ACC112 (cell line): Measurements from ENCODE around the gene YEATS4.

Experiments
- H2AFZ ChIP-seq: fragments of 200-600 bp; sonication (generic); one replicate; pipeline ENCODE4 v1.6.0; 2017; ENCODE audit warnings: antibody characterized with exemption, low read length; ENCODE audit not compliant: unreplicated experiment
- H3K27ac ChIP-seq: fragments of 200-600 bp; sonication (generic); 2 replicates; pipeline ENCODE4 v1.5.1; 2014; ENCODE audit warnings: low read depth, mild to moderate bottlenecking, antibody characterized with exemption, low read length, moderate library complexity
- H3K27me3 ChIP-seq: fragments of 200-600 bp; sonication (generic); 2 replicates; pipeline ENCODE4 v1.6.1; 2014; ENCODE audit warnings: mild to moderate bottlenecking, antibody characterized with exemption, low read length, moderate library complexity, mixed read lengths; ENCODE audit not compliant: insufficient read depth
- H3K36me3 ChIP-seq: fragments of 200-600 bp; sonication (generic); 2 replicates; pipeline ENCODE4 v1.6.1; 2016; ENCODE audit warnings: mild to moderate bottlenecking, antibody characterized with exemption, low read length, moderate library complexity, mixed read lengths; ENCODE audit not compliant: insufficient read depth
- H3K4me1 ChIP-seq: fragments of 200-600 bp; sonication (generic); one replicate; pipeline ENCODE4 v1.6.1; 2016; ENCODE audit warnings: low read length, mixed read lengths; ENCODE audit not compliant: insufficient read depth, unreplicated experiment, control insufficient read depth
- H3K4me3 ChIP-seq: fragments of 200-600 bp; sonication (generic); 2 replicates; pipeline ENCODE4 v1.5.1; 2014; ENCODE audit warnings: mild to moderate bottlenecking, low read depth, low read length
- H3K79me2 ChIP-seq: fragments of 200-600 bp; sonication (generic); one replicate; pipeline ENCODE4 v1.6.0; 2016; ENCODE audit warnings: low read length; ENCODE audit not compliant: control insufficient read depth, unreplicated experiment, insufficient read depth

YEATS4 gene

DNA sequence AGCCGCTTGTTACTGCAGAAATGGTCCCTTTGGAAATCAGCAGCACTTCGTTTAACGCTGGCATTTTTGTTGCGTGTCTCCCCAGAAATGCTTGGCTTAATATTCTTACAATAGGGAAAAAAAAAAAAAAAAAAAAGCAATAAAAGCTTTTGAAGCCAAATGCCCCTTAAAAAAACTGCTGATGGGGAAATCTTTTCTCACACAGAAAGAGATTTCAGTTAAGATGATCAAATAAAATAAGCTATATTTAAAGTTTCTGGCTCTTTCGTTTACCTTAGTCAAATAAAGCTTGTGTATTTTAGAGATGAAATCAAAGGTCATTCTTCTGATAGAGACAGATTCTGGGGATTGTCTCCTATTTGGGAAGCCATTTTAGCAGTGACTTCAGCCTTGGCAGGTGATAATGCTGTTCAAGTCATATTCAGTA is 58.2 kb downstream of the YEATS4 start:
- H3K4me3 ChIP-seq: no peak overlapping the region
- no peaks in the 10 kb centered on the region for H3K79me2 ChIP-seq
- no peak overlapping the region for H2AFZ ChIP-seq
- H3K36me3 ChIP-seq: no peaks in the 10 kb centered on the region
- H3K27ac ChIP-seq: no peak overlapping the region
- no peaks in the 10 kb centered on the region for H3K27me3 ChIP-seq
- H3K4me1 ChIP-seq: peaks cover 7% of the 10 kb centered on the region

DNA sequence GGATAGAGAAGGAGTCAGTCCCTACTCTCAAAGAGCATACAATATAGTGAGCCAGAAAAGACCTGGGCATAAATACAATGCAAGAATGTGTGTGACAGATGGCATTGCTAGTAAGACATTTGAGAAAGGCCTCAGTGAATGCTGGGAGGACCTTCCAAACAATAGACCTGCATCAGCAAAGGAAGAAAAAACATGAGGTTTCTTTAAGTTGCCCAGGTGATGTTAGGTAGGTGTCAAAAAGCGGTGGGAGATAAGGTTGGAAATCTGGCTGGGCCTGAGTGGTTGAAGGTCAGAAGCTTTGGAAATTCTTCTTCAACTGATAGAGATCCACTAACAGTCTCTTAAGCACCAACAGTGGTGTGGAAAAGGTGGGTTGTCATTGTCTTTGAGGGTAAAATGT is 60.2 kb downstream of the YEATS4 start:
- no peak overlapping the region for H3K4me3 ChIP-seq
- no peak overlapping the region for H3K27ac ChIP-seq
- H3K36me3 ChIP-seq: no peaks in the 10 kb centered on the region
- H3K27me3 ChIP-seq: no peaks in the 10 kb centered on the region
- peaks cover 7% of the 10 kb centered on the region for H3K4me1 ChIP-seq
- H3K79me2 ChIP-seq: no peaks in the 10 kb centered on the region
- H2AFZ ChIP-seq: no peak overlapping the region

DNA sequence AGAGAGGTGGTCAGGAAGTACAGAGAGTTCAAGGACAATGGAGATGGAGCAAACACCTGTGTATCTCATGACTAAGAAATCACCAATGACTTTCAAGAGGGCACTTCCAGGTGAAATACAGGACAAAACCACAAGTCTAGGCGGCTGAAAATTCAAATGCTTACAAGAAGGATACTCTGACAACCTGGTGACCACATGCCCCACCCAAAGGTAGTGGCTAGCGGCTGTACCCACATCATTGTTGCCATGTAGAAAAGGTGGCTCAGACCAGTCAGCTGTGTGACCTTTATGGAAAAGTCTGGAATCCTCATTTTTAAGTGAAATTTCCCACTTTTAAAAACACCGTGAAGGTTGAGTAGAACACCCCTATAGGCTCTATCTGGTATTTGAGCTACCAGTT is 62.0 kb downstream of the YEATS4 start:
- Histone ChIP-seq H3K27ac (no peak overlapping the region), H3K36me3 (no peaks in the 10 kb centered on the region), H3K4me1 (no peaks in the 10 kb centered on the region), H3K79me2 (no peaks in the 10 kb centered on the region), H2AFZ (no peak overlapping the region), H3K4me3 (no peak overlapping the region), H3K27me3 (no peaks in the 10 kb centered on the region)

DNA sequence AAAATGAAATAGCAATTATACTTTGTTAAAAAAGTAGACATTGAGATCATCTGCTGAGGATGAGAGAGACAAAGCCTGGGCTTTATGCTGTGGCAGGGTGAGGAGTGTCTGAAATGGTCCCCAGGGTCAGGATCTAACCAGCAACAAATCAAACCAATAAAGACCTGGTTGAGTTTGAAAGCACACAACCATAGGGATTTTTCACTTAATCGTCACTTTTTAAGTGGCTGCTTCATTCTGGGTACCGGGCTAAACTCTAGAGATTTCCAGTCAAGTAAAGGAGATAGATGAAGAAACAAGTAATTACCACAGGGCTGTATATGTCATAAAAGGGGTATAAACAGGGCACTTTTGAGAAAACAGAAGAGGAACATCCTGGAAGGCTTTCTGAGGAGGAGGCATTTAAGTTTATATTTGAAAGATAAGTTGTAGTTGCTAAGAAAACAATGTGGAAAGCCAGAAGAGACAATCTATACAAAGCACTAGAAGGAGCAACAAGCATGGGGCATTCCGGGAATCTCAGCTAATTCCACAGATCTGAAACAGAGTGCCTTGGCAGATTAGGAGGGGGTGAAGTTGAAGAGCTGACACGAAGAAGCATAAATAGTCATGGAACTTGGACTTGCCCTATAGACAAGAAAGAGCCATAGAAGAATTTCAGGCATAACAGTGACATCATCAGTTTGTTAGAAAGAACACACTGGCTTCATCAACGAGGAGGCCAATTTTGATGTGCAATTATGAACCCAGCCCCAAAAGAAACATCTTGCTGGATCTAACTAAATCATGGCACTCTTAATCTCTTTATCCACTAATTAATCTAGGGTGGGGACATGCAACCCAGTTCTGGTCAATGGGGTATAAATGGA is 63.7 kb downstream of the YEATS4 start:
- Histone ChIP-seq H3K27ac (no peak overlapping the region), H2AFZ (no peak overlapping the region), H3K36me3 (no peaks in the 10 kb centered on the region), H3K4me1 (no peaks in the 10 kb centered on the region), H3K4me3 (no peak overlapping the region), H3K27me3 (no peaks in the 10 kb centered on the region), H3K79me2 (no peaks in the 10 kb centered on the region)

DNA sequence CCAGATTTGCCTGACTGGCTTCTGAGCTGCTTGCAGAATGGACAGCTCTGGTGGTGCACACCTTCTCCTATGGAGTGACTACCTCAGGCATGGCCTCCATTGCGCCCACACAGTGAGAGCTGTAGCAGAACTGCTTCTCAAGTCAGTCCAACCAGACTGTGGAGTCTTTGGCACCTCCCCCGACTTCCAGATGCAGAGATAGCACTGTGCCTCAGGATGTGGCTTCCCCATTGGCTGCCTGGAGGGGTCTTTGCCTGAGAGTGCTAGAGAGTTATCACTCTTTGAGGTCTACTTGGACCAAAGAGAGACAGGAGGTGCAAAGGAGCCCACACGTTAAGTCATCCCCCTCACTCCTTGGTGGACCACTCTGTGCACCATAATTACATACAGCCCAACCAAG is 65.9 kb downstream of the YEATS4 start:
- H3K4me1 ChIP-seq: no peaks in the 10 kb centered on the region
- H3K27me3 ChIP-seq: no peaks in the 10 kb centered on the region
- no peak overlapping the region for H3K27ac ChIP-seq
- H3K36me3 ChIP-seq: no peaks in the 10 kb centered on the region
- H3K4me3 ChIP-seq: no peak overlapping the region
- H2AFZ ChIP-seq: no peak overlapping the region
- no peaks in the 10 kb centered on the region for H3K79me2 ChIP-seq

DNA sequence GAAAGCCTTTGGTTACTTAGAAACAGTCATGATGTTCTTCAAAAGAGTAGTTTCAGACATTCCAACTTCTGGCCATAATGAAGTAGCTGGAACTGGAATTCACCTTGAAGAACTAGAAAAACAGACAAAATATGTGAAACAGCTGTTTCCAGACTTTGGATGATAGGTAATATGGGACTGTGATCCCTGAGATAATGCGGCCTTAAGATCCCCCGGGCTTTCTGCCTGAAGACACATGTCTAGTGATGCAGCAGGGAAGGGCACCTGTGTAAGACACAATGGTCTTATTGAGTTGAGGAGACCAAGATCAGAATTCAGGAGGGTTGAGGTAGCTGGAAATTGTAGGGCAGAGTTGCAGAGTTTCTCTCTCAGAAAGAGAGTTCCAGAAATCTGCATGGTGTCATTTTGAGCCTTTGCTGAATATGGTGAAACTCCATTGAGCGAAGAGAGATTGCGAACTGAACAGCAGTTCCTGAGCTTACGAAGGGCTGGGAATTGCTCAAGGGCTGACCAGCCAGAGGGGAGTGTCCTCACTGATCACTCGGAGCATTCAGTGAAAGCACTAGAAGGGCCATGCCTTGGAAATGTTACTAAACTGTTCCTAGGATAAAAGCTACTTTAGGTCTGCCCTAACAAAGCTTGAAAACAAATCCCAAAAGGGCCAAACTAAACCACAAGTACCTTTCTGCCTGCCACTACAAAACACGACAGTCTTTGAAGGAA is 69.0 kb downstream of the YEATS4 start:
- H3K27ac ChIP-seq: no peak overlapping the region
- H2AFZ ChIP-seq: no peak overlapping the region
- no peak overlapping the region for H3K4me3 ChIP-seq
- no peaks in the 10 kb centered on the region for H3K36me3 ChIP-seq
- H3K4me1 ChIP-seq: no peaks in the 10 kb centered on the region
- H3K27me3 ChIP-seq: no peaks in the 10 kb centered on the region
- no peaks in the 10 kb centered on the region for H3K79me2 ChIP-seq

DNA sequence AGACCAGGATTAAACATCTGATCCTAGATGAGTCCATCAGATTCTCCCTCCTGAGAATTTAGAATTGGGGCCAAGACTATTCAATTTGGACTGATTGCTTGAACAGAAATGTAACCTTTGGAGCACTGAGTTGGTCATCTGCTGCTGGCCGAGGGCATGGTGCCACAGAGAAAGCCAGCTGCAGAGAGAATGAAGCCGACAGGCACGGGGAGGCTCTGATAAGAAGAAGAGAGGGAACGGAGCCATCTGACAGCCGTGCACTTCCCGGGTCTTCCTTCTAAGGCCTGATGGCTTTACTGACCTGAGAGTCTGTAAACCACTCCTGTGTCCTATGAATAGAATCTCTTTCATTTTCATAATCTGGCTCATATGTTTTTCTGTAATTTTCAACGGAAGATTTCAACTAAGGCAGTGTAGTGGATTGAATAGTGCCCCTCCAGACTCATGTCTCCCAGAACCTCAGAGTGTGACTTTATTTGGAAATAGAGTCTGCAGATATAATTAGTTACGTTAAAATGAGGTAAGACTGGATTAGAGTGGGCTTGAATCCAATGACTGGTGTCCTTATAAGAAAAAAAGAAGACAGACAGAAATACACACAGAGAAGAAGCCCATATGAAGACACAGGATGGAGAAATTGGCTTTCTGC is 71.5 kb downstream of the YEATS4 start:
- no peaks in the 10 kb centered on the region for H3K36me3 ChIP-seq
- H3K4me1 ChIP-seq: peaks cover 2% of the 10 kb centered on the region
- no peaks in the 10 kb centered on the region for H3K27me3 ChIP-seq
- H3K79me2 ChIP-seq: no peaks in the 10 kb centered on the region
- H3K27ac ChIP-seq: no peak overlapping the region
- H2AFZ ChIP-seq: no peak overlapping the region
- no peak overlapping the region for H3K4me3 ChIP-seq

DNA sequence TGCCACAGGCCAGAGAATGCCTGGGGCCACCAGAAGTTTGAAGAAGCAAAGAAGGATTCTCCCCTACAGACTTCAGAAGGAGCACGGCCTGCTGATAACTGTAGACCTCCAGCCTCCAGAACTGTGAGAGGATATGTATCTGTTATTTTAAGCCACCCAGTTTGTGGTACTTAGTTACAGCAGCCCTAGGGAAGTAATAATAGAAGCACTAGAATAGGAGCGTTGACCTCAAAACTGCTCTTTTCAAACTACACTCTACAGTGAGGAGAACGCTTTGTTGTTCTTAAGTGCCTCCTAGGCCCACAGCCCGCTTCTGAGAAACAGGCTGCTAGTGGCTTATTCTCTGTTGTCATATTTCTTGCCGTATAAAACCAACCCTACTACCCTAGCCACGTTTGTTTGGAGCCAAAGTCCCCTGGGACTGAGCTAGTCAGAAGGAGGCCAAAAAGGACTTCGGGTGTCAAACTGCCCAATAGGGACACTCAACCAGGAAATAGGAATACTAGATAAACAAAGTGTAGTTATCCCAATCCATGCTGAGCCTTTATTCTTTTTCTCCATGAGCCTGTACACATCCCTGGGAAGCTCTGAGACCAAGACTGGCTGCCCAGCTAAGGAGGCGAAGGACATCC is 72.2 kb downstream of the YEATS4 start:
- Histone ChIP-seq H3K36me3 (no peaks in the 10 kb centered on the region), H3K4me3 (no peak overlapping the region), H3K27ac (no peak overlapping the region), H3K79me2 (no peaks in the 10 kb centered on the region), H3K27me3 (no peaks in the 10 kb centered on the region), H3K4me1 (peaks cover 2% of the 10 kb centered on the region), H2AFZ (no peak overlapping the region)

DNA sequence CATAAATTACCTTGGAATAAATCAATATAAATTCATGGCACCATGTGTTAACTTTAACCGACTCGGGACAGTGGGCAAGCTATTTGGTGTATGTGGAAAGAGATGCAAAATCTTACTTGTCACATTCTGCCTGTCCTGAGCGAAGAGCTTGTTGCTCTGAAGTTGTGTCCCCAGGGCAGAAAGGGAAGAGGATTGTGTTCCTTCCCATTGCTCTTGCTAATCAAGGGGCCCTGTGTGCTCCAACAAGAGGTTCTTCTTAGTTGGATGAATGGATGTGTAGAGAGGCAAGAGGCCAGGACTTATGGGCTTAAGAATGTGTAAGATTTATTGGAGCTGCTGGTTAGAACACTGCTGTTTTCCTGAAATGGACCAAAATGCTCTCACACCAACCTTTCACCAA is 74.1 kb downstream of the YEATS4 start:
- Histone ChIP-seq H3K36me3 (no peaks in the 10 kb centered on the region), H3K79me2 (no peaks in the 10 kb centered on the region), H3K4me3 (no peak overlapping the region), H3K27ac (no peak overlapping the region), H2AFZ (no peak overlapping the region), H3K27me3 (no peaks in the 10 kb centered on the region), H3K4me1 (peaks cover 2% of the 10 kb centered on the region)

DNA sequence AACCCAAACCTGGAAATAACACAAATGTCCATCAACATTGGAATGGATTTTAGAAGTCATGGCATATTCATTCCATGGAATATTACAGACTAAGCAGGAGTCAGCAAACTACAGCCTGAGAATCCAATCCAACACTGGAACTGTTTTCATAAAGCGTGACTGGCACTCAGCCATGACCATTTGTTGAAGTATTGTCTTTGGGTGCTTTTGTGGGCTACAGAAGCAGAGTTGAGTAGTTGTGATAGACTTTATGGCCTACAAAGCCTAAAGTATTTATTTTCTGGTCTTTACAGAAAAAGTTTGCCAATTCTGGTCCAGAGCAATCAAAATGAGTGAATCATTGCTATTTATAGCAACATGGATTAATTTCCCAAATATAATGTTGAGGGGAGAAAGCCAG is 76.1 kb downstream of the YEATS4 start:
- no peak overlapping the region for H2AFZ ChIP-seq

More for the DNA sequence above, 76.1 kb downstream of the YEATS4 start:
- Histone ChIP-seq H3K36me3 (no peaks in the 10 kb centered on the region), H3K4me3 (no peak overlapping the region), H3K79me2 (no peaks in the 10 kb centered on the region), H3K4me1 (peaks cover 2% of the 10 kb centered on the region), H3K27ac (no peak overlapping the region), H3K27me3 (no peaks in the 10 kb centered on the region)
